Measurements from ENCODE around the gene PSMB7. TPM values are rescaled to one million over a fixed set of nuclear protein-coding genes. Genes with fewer than 3 reads are reported as not detected.

PSMB7 gene
- total and polyA plus RNA-seq, 2 of the 8 experiments (the other 6 are each of a cell fraction or from before 2014, with no cell fraction given) = 222 to 357 TPM

- Histone ChIP-seq H2BK12ac (ENCODE audit: low read depth, low read length) (no peak overlapping the region), H3K36me3 (ENCODE audit: control insufficient read depth in 2 of 4, insufficient read depth in 4 of 4, low read length in 3 of 4) (peaks cover 0 to 7% (median 0%) of the 10 kb centered on the region in 4 experiments; a peak in 3 of 8 replicates), H3K4ac (replicated peaks; ENCODE audit: insufficient read length, low read depth, low read length) (peak overlapping the region; percentile 38), H3K14ac (ENCODE audit: insufficient read length) (no peak overlapping the region), H3K4me1 (replicated peaks in 1 of 4; ENCODE audit: control insufficient read depth in 3 of 4, insufficient read depth in 4 of 4, low read length in 3 of 4) (peaks cover 0 to 22% (median 12%) of the 10 kb centered on the region in 4 experiments; a peak in 5 of 7 replicates), H2BK20ac (ENCODE audit: low read length) (no peak overlapping the region), H3K23ac (ENCODE audit: insufficient read length) (no peak overlapping the region), H3K18ac (ENCODE audit: extremely low read depth, low read length) (no peak overlapping the region), H2AFZ (ENCODE audit: low read length) (no peak overlapping the region), H2BK15ac (ENCODE audit: low read length) (no peak overlapping the region), H3K9ac (replicated peaks in 1 of 4; ENCODE audit: extremely low read depth in 1 of 4, low read depth in 3 of 4, low read length in 3 of 4) (no peak overlapping the region), H2AK5ac (ENCODE audit: low read depth, low read length) (no peak overlapping the region; the same call in 1 of the 2 replicates), H3K79me2 (ENCODE audit: control insufficient read depth in 1 of 2, insufficient read depth in 2 of 2, low read length in 2 of 2) (no peaks in the 10 kb centered on the region), H3K27ac (ENCODE audit: low read depth, low read length) (no peak overlapping the region), H3K79me1 (ENCODE audit: low read depth, low read length) (no peaks in the 10 kb centered on the region), H4K20me1 (replicated peaks in 1 of 2; ENCODE audit: control insufficient read depth in 1 of 2, insufficient read depth in 2 of 2, low read length in 2 of 2) (peaks cover 3 to 20% of the 10 kb centered on the region in 2 experiments), H4K91ac (replicated peaks; ENCODE audit: insufficient read length, low read length) (no peak overlapping the region), H4K5ac (ENCODE audit: insufficient read length, low read depth, low read length) (no peak overlapping the region), H3K4me3 (ENCODE audit: extremely low read depth in 1 of 4, insufficient read depth in 2 of 4, low read depth in 3 of 4, low read length in 4 of 4) (no peak overlapping the region), H4K8ac (ENCODE audit: extremely low read depth, insufficient read depth, low read length) (no peak overlapping the region; the same call in 1 of the 2 replicates), H2BK120ac (replicated peaks; ENCODE audit: low read depth, low read length) (no peak overlapping the region), H3K9me3 (ENCODE audit: insufficient read depth in 2 of 2, low read depth in 1 of 2, low read length in 1 of 2) (no peaks in the 10 kb centered on the region), H3K23me2 (ENCODE audit: low read depth, low read length) (no peaks in the 10 kb centered on the region), H3K27me3 (replicated peaks in 1 of 4; ENCODE audit: control insufficient read depth in 3 of 4, extremely low read depth in 1 of 4, insufficient read depth in 3 of 4, low read length in 3 of 4) (no peaks in the 10 kb centered on the region), H3K4me2 (ENCODE audit: insufficient read depth in 1 of 2, low read depth in 2 of 2, low read length in 2 of 2) (no peak overlapping the region), H2BK5ac (ENCODE audit: low read depth, low read length) (no peak overlapping the region), H3K56ac (replicated peaks; ENCODE audit: insufficient read length, low read depth, low read length) (no peak overlapping the region)
- ChIA-PET POLR2A (ENCODE audit: partially characterized antibody) (interaction anchor here (1.2 kb wide), 1 partner anchor 11 kb away, joined by 3 read pairs; no protein-coding TSS in a partner anchor), CTCF (ENCODE audit: partially characterized antibody) (interaction anchor here (1.0 to 1.9 kb wide), 8 partner anchors 12 to 217 kb away, joined by 3 to 4 read pairs (median 4); no protein-coding TSS in a partner anchor)
- WGBS, 2 experiments (ENCODE audit: extremely low coverage in 1 of 2, insufficient coverage in 1 of 2, insufficient read length in 1 of 2, insufficient replicate concordance in 2 of 2, low coverage in 1 of 2, low lambda C conversion rate in 2 of 2, missing lambda C conversion rate in 1 of 2) = 87% methylated on average over 23 of the region's 23 CpGs; no CpG with 5 or more reads in 1 of the 2 experiments
- DNase-seq (ENCODE audit: low read depth in 1 of 2, low spot score in 2 of 2) = no peak
- no peak for FAIRE-seq
- TF ChIP-seq CHD2 (IDR thresholded peaks at IDR 0.05; ENCODE audit: low read length) (no peak), RAD21 (IDR thresholded peaks at IDR 0.05 in 1 of 2, conservative IDR thresholded peaks at IDR 0.05 in 1 of 2; ENCODE audit: low read depth in 2 of 2, low read length in 2 of 2) (no peak), SP1 (IDR thresholded peaks at IDR 0.05; ENCODE audit: low read depth, low read length) (no peak), CTCF (IDR thresholded peaks at IDR 0.05; ENCODE audit: control extremely low read depth in 1 of 3, insufficient read depth in 1 of 3, low read depth in 1 of 3, low read length in 3 of 3) (no peak), CTBP2 (IDR thresholded peaks at IDR 0.05; ENCODE audit: borderline replicate concordance, insufficient read depth, insufficient read length, low read length) (no peak), SP4 (IDR thresholded peaks at IDR 0.05; ENCODE audit: low read length) (no peak), HDAC2 (IDR thresholded peaks at IDR 0.05; ENCODE audit: borderline replicate concordance in 1 of 2, low read depth in 2 of 2, low read length in 2 of 2) (no peak), RXRA (IDR thresholded peaks at IDR 0.05; ENCODE audit: insufficient read depth, low read depth, low read length) (no peak), KDM5A (IDR thresholded peaks at IDR 0.05; ENCODE audit: low read length) (no peak)
Measured at GRCh38 chr9:124343533-124344290, 71.5 kb downstream of the PSMB7 start.

Measured in H1 (cell line).